HEK293 (cell line): ENCODE results near the gene UCHL3.

Experiments
- CTCF ChIA-PET: fragments of 350-600 bp; formaldehyde crosslinking; extraction: SDS; loops from one replicate; lab custom pipeline; 2021; ENCODE audit warnings: antibody characterized with exemption; lab: Yijun Ruan, JAX
- POLR2A ChIA-PET: fragments of 300-600 bp; formaldehyde crosslinking; extraction: SDS; loops from one replicate; lab custom pipeline; 2020; ENCODE audit warnings: antibody characterized with exemption, inconsistent platforms; lab: Yijun Ruan, JAX
- H3K27ac ChIP-seq: fragments of 200-500 bp; sonication (Bioruptor generic); 2 replicates; pipeline ENCODE4 v1.5.1; 2014; ENCODE audit warnings: low read depth, low read length, control low read depth, inconsistent platforms; ENCODE audit errors: extremely low read depth
- H3K36me3 ChIP-seq, 2 experiments: fragments of 200-500 bp in 1 of 2; sonication (Bioruptor generic) in 1 of 2; 1 replicate in 1 of 2; 2 replicates in 1 of 2; pipeline ENCODE4 v1.5.1; 2014 to 2017; ENCODE audit warnings: inconsistent platforms in 2 of 2, low read length in 2 of 2; ENCODE audit not compliant: control insufficient read depth in 2 of 2, insufficient read depth in 1 of 2
- H3K4me1 ChIP-seq: fragments of 200-500 bp; sonication (Bioruptor generic); 2 replicates; pipeline ENCODE4 v1.5.1; 2014; ENCODE audit warnings: mild to moderate bottlenecking, low read length, inconsistent platforms; ENCODE audit not compliant: control insufficient read depth, insufficient read depth
- H3K4me3 ChIP-seq: 2 replicates; pipeline ENCODE4 v1.5.1; 2011; ENCODE audit warnings: low read depth, mild to moderate bottlenecking, control low read depth, low read length, moderate library complexity
- H3K9me3 ChIP-seq: fragments of 200-500 bp; sonication (Bioruptor generic); 2 replicates; pipeline ENCODE4 v1.5.1; 2014; ENCODE audit warnings: low read depth, low read length, inconsistent platforms; ENCODE audit not compliant: control insufficient read depth, insufficient read depth
- GLIS1 ChIP-seq: fragments of 450-650 bp; formaldehyde crosslinking; IDR thresholded peaks from 2 replicates; pipeline ENCODE4 v1.5.1; 2016; ENCODE audit warnings: missing biosample characterization, missing genetic modification characterization
- HOXC10 ChIP-seq: sonication (generic); formaldehyde crosslinking; IDR thresholded peaks from 2 replicates; pipeline ENCODE4 v1.8.1; 2023; ENCODE audit warnings: mild to moderate bottlenecking, missing genetic modification reagents
- ZFHX2 ChIP-seq: fragments of 450-650 bp; formaldehyde crosslinking; conservative IDR thresholded peaks from 2 replicates; pipeline ENCODE4 v1.5.1; 2016; ENCODE audit warnings: missing biosample characterization, missing genetic modification characterization
- ZNF10 ChIP-seq: fragments of 450-650 bp; formaldehyde crosslinking; IDR thresholded peaks from 2 replicates; pipeline ENCODE4 v1.5.1; 2017; ENCODE audit warnings: missing biosample characterization, missing genetic modification characterization
- ZNF112 ChIP-seq: fragments of 450-650 bp; formaldehyde crosslinking; IDR thresholded peaks from 2 replicates; pipeline ENCODE4 v1.5.0; 2017; ENCODE audit warnings: missing biosample characterization, missing genetic modification characterization
- ZNF302 ChIP-seq: fragments of 450-650 bp; formaldehyde crosslinking; IDR thresholded peaks from 2 replicates; pipeline ENCODE4 v1.5.1; 2016; ENCODE audit warnings: missing biosample characterization, missing genetic modification characterization, low read depth
- ZNF324 ChIP-seq: fragments of 450-650 bp; formaldehyde crosslinking; IDR thresholded peaks from 2 replicates; pipeline ENCODE4 v1.5.1; 2016; ENCODE audit warnings: missing biosample characterization, missing genetic modification characterization
- ZNF391 ChIP-seq: fragments of 450-650 bp; formaldehyde crosslinking; IDR thresholded peaks from 2 replicates; pipeline ENCODE4 v1.5.1; 2016; ENCODE audit warnings: low read depth, missing biosample characterization, missing genetic modification characterization, borderline replicate concordance
- ZNF426 ChIP-seq: fragments of 450-650 bp; formaldehyde crosslinking; IDR thresholded peaks from 2 replicates; pipeline ENCODE4 v1.5.1; 2017; ENCODE audit warnings: missing biosample characterization, missing genetic modification characterization, mild to moderate bottlenecking, inconsistent platforms, moderate library complexity
- ZNF501 ChIP-seq: fragments of 450-650 bp; formaldehyde crosslinking; IDR thresholded peaks from 2 replicates; pipeline ENCODE4 v1.5.1; 2016; ENCODE audit warnings: missing biosample characterization, missing genetic modification characterization
- ZNF548 ChIP-seq: fragments of 450-650 bp; formaldehyde crosslinking; IDR thresholded peaks from 2 replicates; pipeline ENCODE4 v1.5.1; 2016; ENCODE audit warnings: missing biosample characterization, missing genetic modification characterization
- ZNF792 ChIP-seq: fragments of 450-650 bp; formaldehyde crosslinking; IDR thresholded peaks from 2 replicates; pipeline ENCODE4 v1.5.1; 2016; ENCODE audit warnings: missing biosample characterization, missing genetic modification characterization
- ZNF837 ChIP-seq: fragments of 450-650 bp; formaldehyde crosslinking; IDR thresholded peaks from 2 replicates; pipeline ENCODE4 v1.5.1; 2016; ENCODE audit warnings: missing biosample characterization, missing genetic modification characterization
- ZNF843 ChIP-seq: fragments of 450-650 bp; formaldehyde crosslinking; IDR thresholded peaks from 2 replicates; pipeline ENCODE4 v1.5.1; 2016; ENCODE audit warnings: missing biosample characterization, missing genetic modification characterization
- ZXDB ChIP-seq: fragments of 450-650 bp; formaldehyde crosslinking; IDR thresholded peaks from 2 replicates; pipeline ENCODE4 v1.5.1; 2016; ENCODE audit warnings: missing biosample characterization, missing genetic modification characterization
- TF ChIP-seq, protein P1 (sequence below): fragments of 450-650 bp; formaldehyde crosslinking; IDR thresholded peaks from 2 replicates; pipeline ENCODE4 v1.5.1; 2016; ENCODE audit warnings: missing biosample characterization, missing genetic modification characterization
- TF ChIP-seq, protein P2 (sequence below): fragments of 450-650 bp; formaldehyde crosslinking; IDR thresholded peaks from 2 replicates; pipeline ENCODE4 v1.5.1; 2016; ENCODE audit warnings: missing biosample characterization, missing genetic modification characterization
- TF ChIP-seq, protein P3 (sequence below): fragments of 450-650 bp; formaldehyde crosslinking; IDR thresholded peaks from 2 replicates; pipeline ENCODE4 v1.5.1; 2016; ENCODE audit warnings: missing biosample characterization, missing genetic modification characterization
- TF ChIP-seq, protein P4 (sequence below): fragments of 450-650 bp; formaldehyde crosslinking; IDR thresholded peaks from 2 replicates; pipeline ENCODE4 v1.5.1; 2016; ENCODE audit warnings: missing biosample characterization, missing genetic modification characterization

The UCHL3 gene

DNA sequence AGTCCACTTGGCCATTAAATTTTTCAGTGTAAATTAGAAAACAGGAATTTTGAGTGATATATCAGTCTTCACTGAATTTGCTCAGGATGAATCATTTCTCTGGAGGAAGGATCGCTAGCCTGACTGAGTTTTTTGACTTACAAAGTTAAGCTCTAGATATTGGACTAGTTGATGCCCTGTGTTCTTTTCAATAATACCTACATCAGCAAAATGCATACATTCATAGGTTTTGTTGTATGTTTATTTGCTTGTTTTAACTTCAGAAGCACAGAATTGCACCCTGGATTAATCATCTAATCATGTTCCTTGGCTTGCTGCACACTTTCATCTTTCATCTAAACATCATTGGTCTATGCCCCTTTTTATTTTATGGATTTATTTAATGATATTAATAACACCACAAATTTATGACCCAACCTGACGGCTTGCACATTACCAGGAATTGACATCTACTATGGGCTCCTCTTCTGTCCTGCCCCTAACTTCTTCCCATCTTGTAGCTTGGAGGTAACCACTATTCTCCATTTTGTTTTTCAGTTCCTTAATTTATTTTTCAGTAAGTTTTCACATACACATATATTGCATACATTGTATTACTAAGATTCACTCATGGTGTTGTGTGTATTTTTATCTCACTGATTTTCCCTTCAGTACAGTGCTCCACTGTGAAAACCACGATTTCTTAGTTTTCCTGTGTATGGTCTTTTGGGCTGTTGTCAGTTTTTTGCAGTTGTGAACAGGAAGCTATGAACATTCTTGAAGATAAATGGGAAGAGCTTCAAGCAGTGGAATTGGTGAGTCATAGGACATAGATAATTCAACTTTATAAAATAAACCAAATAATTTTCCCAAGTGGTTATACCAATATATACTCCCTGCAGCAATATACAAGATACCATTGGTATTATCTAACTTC is 35.3 kb upstream of the UCHL3 start:
- no peak overlapping the region for H3K27ac ChIP-seq
- TF ChIP-seq, protein P1, sequence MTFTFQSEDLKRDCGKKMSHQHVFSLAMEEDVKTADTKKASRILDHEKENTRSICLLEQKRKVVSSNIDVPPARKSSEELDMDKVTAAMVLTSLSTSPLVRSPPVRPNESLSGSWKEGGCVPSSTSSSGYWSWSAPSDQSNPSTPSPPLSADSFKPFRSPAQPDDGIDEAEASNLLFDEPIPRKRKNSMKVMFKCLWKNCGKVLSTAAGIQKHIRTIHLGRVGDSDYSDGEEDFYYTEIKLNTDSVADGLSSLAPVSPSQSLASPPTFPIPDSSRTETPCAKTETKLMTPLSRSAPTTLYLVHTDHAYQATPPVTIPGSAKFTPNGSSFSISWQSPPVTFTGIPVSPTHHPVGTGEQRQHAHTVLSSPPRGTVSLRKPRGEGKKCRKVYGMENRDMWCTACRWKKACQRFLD: no peak
- TF ChIP-seq ZNF501 (no peak), ZNF792 (no peak), ZXDB (no peak), ZNF112 (no peak), ZNF324 (tag by site-specific recombination) (no peak), ZFHX2 (tag by site-specific recombination) (no peak), ZNF302 (tag by site-specific recombination) (no peak), ZNF391 (tag by site-specific recombination) (no peak), ZNF10 (no peak), HOXC10 (no peak), ZNF837 (no peak), ZNF548 (tag by site-specific recombination) (no peak), ZNF426 (tag by site-specific recombination) (no peak), GLIS1 (tag by site-specific recombination) (no peak), ZNF843 (tag by site-specific recombination) (no peak)
- TF ChIP-seq, protein P2, sequence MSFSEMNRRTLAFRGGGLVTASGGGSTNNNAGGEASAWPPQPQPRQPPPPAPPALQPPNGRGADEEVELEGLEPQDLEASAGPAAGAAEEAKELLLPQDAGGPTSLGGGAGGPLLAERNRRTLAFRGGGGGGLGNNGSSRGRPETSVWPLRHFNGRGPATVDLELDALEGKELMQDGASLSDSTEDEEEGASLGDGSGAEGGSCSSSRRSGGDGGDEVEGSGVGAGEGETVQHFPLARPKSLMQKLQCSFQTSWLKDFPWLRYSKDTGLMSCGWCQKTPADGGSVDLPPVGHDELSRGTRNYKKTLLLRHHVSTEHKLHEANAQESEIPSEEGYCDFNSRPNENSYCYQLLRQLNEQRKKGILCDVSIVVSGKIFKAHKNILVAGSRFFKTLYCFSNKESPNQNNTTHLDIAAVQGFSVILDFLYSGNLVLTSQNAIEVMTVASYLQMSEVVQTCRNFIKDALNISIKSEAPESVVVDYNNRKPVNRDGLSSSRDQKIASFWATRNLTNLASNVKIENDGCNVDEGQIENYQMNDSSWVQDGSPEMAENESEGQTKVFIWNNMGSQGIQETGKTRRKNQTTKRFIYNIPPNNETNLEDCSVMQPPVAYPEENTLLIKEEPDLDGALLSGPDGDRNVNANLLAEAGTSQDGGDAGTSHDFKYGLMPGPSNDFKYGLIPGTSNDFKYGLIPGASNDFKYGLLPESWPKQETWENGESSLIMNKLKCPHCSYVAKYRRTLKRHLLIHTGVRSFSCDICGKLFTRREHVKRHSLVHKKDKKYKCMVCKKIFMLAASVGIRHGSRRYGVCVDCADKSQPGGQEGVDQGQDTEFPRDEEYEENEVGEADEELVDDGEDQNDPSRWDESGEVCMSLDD (tag by site-specific recombination): no peak
- TF ChIP-seq, protein P3, sequence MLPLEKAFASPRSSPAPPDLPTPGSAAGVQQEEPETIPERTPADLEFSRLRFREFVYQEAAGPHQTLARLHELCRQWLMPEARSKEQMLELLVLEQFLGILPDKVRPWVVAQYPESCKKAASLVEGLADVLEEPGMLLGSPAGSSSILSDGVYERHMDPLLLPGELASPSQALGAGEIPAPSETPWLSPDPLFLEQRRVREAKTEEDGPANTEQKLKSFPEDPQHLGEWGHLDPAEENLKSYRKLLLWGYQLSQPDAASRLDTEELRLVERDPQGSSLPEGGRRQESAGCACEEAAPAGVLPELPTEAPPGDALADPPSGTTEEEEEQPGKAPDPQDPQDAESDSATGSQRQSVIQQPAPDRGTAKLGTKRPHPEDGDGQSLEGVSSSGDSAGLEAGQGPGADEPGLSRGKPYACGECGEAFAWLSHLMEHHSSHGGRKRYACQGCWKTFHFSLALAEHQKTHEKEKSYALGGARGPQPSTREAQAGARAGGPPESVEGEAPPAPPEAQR (tag by site-specific recombination): no peak
- TF ChIP-seq, protein P4, sequence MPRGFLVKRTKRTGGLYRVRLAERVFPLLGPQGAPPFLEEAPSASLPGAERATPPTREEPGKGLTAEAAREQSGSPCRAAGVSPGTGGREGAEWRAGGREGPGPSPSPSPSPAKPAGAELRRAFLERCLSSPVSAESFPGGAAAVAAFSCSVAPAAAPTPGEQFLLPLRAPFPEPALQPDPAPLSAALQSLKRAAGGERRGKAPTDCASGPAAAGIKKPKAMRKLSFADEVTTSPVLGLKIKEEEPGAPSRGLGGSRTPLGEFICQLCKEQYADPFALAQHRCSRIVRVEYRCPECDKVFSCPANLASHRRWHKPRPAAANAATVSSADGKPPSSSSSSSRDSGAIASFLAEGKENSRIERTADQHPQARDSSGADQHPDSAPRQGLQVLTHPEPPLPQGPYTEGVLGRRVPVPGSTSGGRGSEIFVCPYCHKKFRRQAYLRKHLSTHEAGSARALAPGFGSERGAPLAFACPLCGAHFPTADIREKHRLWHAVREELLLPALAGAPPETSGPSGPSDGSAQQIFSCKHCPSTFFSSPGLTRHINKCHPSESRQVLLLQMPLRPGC (tag by site-specific recombination): no peak
- CTCF ChIA-PET: interaction anchor here (0.6 kb wide), 1 partner anchor 13 kb away, joined by 3 read pairs; no protein-coding TSS in a partner anchor
- POLR2A ChIA-PET: no interaction called here
- H3K4me3 ChIP-seq: no peak overlapping the region
- H3K9me3 ChIP-seq: no peaks in the 10 kb centered on the region
- H3K36me3 ChIP-seq: no peaks in the 10 kb centered on the region
- H3K4me1 ChIP-seq: no peaks in the 10 kb centered on the region
